A673 (cell line): Measurements from ENCODE around the gene TAMALIN. TPM values are rescaled to one million over a fixed set of nuclear protein-coding genes. Genes with fewer than 3 reads are reported as not detected.

ENCODE experiments used
- BruUV-seq: library from RNA; stranded (reverse); fragments of 400-500 nt; replicated peaks from 2 replicates; lab custom pipeline; 2021; lab: Mats Ljungman, UMichigan
- CTCF ChIA-PET: fragments of 300-600 bp; sonication (Branson Sonifier 250); formaldehyde crosslinking; loops from one replicate; lab custom pipeline; 2022; ENCODE audit warnings: antibody characterized with exemption; lab: Charles Lee
- POLR2A ChIA-PET: fragments of 300-600 bp; sonication (Branson Sonifier 250); formaldehyde crosslinking; loops from one replicate; lab custom pipeline; 2022; ENCODE audit warnings: antibody characterized with exemption; ENCODE audit not compliant: low non-redundant PET; lab: Charles Lee
- DNase-seq: peaks from one replicate; pipeline ENCODE4 v3.0.0-alpha.2; 2015; ENCODE audit warnings: low spot score
- H3K27ac ChIP-seq: fragments of 200-600 bp; sonication (generic); 2 replicates; pipeline ENCODE4 v1.5.1; 2016; ENCODE audit warnings: mixed run types, low read depth, mild to moderate bottlenecking, mixed read lengths, antibody characterized with exemption, low read length; ENCODE audit not compliant: poor library complexity, severe bottlenecking
- H3K27me3 ChIP-seq: fragments of 200-600 bp; sonication (generic); replicated peaks from 2 replicates; pipeline ENCODE4 v1.6.1; 2017; ENCODE audit warnings: mixed run types, low read depth, mild to moderate bottlenecking, mixed read lengths, antibody characterized with exemption, low read length; ENCODE audit not compliant: insufficient read depth, poor library complexity
- H3K36me3 ChIP-seq: fragments of 200-600 bp; sonication (generic); 2 replicates; pipeline ENCODE4 v1.6.1; 2016; ENCODE audit warnings: mixed run types, mild to moderate bottlenecking, mixed read lengths, antibody characterized with exemption, low read length; ENCODE audit not compliant: insufficient read depth, poor library complexity, severe bottlenecking
- H3K4me1 ChIP-seq: fragments of 200-600 bp; sonication (generic); 2 replicates; pipeline ENCODE4 v1.6.1; 2017; ENCODE audit warnings: mixed run types, mild to moderate bottlenecking, mixed read lengths, antibody characterized with exemption, low read length; ENCODE audit not compliant: insufficient read depth, poor library complexity, severe bottlenecking
- H3K4me3 ChIP-seq: fragments of 200-600 bp; sonication (generic); 2 replicates; pipeline ENCODE4 v1.5.1; 2016; ENCODE audit warnings: low read depth, mixed run types, mild to moderate bottlenecking, mixed read lengths, low read length; ENCODE audit not compliant: poor library complexity, severe bottlenecking
- H3K9me3 ChIP-seq: fragments of 200-600 bp; sonication (generic); 2 replicates; pipeline ENCODE4 v1.6.1; 2016; ENCODE audit warnings: mixed run types, low read depth, mild to moderate bottlenecking, mixed read lengths, antibody characterized with exemption, low read length; ENCODE audit not compliant: poor library complexity, severe bottlenecking
- CTCF ChIP-seq: fragments of 300-800, 200-600 bp; sonication (generic); conservative IDR thresholded peaks from 2 replicates; pipeline ENCODE4 v1.5.1; 2017; ENCODE audit warnings: low read depth, mild to moderate bottlenecking, antibody characterized with exemption, low read length, moderate library complexity, mixed read lengths
- EZH2 ChIP-seq: fragments of 200-600 bp; sonication (generic); IDR thresholded peaks from 2 replicates; pipeline ENCODE4 v1.6.1; 2017; ENCODE audit warnings: borderline replicate concordance, low read depth, mild to moderate bottlenecking, mixed read lengths, antibody characterized with exemption, low read length; ENCODE audit not compliant: poor library complexity, severe bottlenecking
- intact Hi-C: fragments of 100-400 bp; cut with micrococcal nuclease; formaldehyde crosslinking; loops from one replicate; pipeline ENCODE4 v1.10.0; 2022; ENCODE audit not compliant: unreplicated experiment
- total RNA-seq: library from RNA; stranded (reverse); gene quantifications from 2 replicates; pipeline ENCODE4 v1.2.3, GENCODE V29; 2021

Gene TAMALIN
- total RNA-seq, 1 experiment from 2014 or later, result 4.8 TPM

- no TSS peak for BruUV-seq
- ChIA-PET POLR2A (interaction anchor here (0.6 kb wide), 1 partner anchor 9 kb away, joined by 4 read pairs; no protein-coding TSS in a partner anchor), CTCF (interaction anchor here (0.5 kb wide), 1 partner anchor 553 kb away, joined by 3 read pairs; no protein-coding TSS in a partner anchor)
- Histone ChIP-seq H3K27me3 (no peaks in the 10 kb centered on the region), H3K27ac (peak overlapping the region; percentile 73), H3K36me3 (peaks cover 27% of the 10 kb centered on the region), H3K4me1 (peaks cover 51% of the 10 kb centered on the region), H3K9me3 (no peaks in the 10 kb centered on the region), H3K4me3 (no peak overlapping the region)
- intact Hi-C loops, result no loop called here
- TF ChIP-seq EZH2 (no peak), CTCF (no peak)
- DNase-seq, result peak; percentile 65
Measured at GRCh38 chr12:51974646-51975045, 32.1 kb upstream of the TAMALIN start.

DNA sequence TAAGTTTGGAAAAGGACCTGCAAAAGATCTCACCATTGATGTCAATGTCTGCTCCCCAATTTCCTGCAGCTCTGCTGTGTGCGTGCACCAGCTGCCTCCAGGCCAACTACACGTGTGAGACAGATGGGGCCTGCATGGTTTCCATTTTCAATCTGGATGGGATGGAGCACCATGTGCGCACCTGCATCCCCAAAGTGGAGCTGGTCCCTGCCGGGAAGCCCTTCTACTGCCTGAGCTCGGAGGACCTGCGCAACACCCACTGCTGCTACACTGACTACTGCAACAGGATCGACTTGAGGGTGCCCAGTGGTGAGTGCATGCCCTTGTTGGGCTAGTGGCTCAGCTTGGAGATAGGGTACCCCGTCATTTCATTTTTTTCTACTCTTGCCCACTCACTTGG is 31.6 kb upstream of the TAMALIN start:
- H3K27me3 ChIP-seq, result no peaks in the 10 kb centered on the region
- BruUV-seq, result no TSS peak
- TF ChIP-seq EZH2, result no peak
- no peak for TF ChIP-seq CTCF
- peaks cover 27% of the 10 kb centered on the region for H3K36me3 ChIP-seq
- H3K9me3 ChIP-seq, result no peaks in the 10 kb centered on the region
- POLR2A ChIA-PET, result no interaction called here
- DNase-seq, result no peak
- intact Hi-C loops, result no loop called here
- CTCF ChIA-PET, result no interaction called here
- H3K27ac ChIP-seq, result peak overlapping the region; percentile 2
- no peak overlapping the region for H3K4me3 ChIP-seq
- H3K4me1 ChIP-seq, result peaks cover 56% of the 10 kb centered on the region

GRCh38 chr12:51976376-51977160 is 30.2 kb upstream of the TAMALIN start:
- TF ChIP-seq CTCF (no peak), EZH2 (no peak)
- POLR2A ChIA-PET, result interaction anchor here (0.7 kb wide), 1 partner anchor 100 kb away, joined by 3 read pairs; no protein-coding TSS in a partner anchor
- no peak overlapping the region for H3K27ac ChIP-seq
- no peaks in the 10 kb centered on the region for H3K27me3 ChIP-seq
- no TSS peak for BruUV-seq
- DNase-seq, result no peak
- peaks cover 49% of the 10 kb centered on the region for H3K4me1 ChIP-seq
- intact Hi-C loops, result no loop called here
- no peak overlapping the region for H3K4me3 ChIP-seq
- no peaks in the 10 kb centered on the region for H3K9me3 ChIP-seq
- H3K36me3 ChIP-seq, result peaks cover 36% of the 10 kb centered on the region
- CTCF ChIA-PET, result interaction anchor here (0.7 kb wide), 1 partner anchor 43 kb away, joined by 10 read pairs; no protein-coding TSS in a partner anchor
